Neural cell (in vitro differentiated cells): ENCODE data around the gene FUT1. TPM values are rescaled to one million over a fixed set of nuclear protein-coding genes. Genes with fewer than 3 reads are reported as not detected.

Experiments used
- H2AFZ ChIP-seq: fragments of 200-600, 300-800 bp; sonication (generic), shearing (Covaris generic); 2 replicates; pipeline ENCODE4 v1.6.0; 2014; ENCODE audit warnings: low read depth, mild to moderate bottlenecking, antibody characterized with exemption, low read length, moderate library complexity
- H3F3A ChIP-seq: fragments of 200-600 bp; shearing (Covaris generic); 2 replicates; pipeline ENCODE4 v1.6.1; 2016; ENCODE audit warnings: mild to moderate bottlenecking, moderate library complexity, mixed read lengths, antibody characterized with exemption, low read length; ENCODE audit not compliant: insufficient read depth, poor library complexity, severe bottlenecking
- H3K27ac ChIP-seq: fragments of 200-600, 300-800 bp; sonication (generic), shearing (Covaris generic); 2 replicates; pipeline ENCODE4 v1.5.1; 2014; ENCODE audit warnings: mild to moderate bottlenecking, low read length, moderate library complexity
- H3K27me3 ChIP-seq: fragments of 300-800, 200-600 bp; sonication (generic), shearing (Covaris generic); 2 replicates; pipeline ENCODE4 v1.6.0; 2014; ENCODE audit warnings: mild to moderate bottlenecking, low read depth, low read length, moderate library complexity; ENCODE audit not compliant: insufficient read depth
- H3K36me3 ChIP-seq: fragments of 300-800, 200-600 bp; sonication (generic), shearing (Covaris generic); 2 replicates; pipeline ENCODE4 v1.5.1; 2014; ENCODE audit warnings: mild to moderate bottlenecking, antibody characterized with exemption, low read length, moderate library complexity; ENCODE audit not compliant: insufficient read depth
- H3K4me2 ChIP-seq: fragments of 300-800, 200-600 bp; sonication (generic), shearing (Covaris generic); 2 replicates; pipeline ENCODE4 v1.6.0; 2014; ENCODE audit warnings: mild to moderate bottlenecking, low read length
- H3K4me3 ChIP-seq: fragments of 300-800, 200-600 bp; sonication (generic), shearing (Covaris generic); 2 replicates; pipeline ENCODE4 v1.5.1; 2014; ENCODE audit warnings: mild to moderate bottlenecking, low read length, moderate library complexity
- H3K79me2 ChIP-seq: fragments of 200-600 bp; shearing (Covaris generic); replicated peaks from 2 replicates; pipeline ENCODE4 v1.6.0; 2014; ENCODE audit warnings: mild to moderate bottlenecking, low read length, moderate library complexity; ENCODE audit not compliant: insufficient read depth
- H3K9ac ChIP-seq: fragments of 300-800, 200-600 bp; sonication (generic), shearing (Covaris generic); 2 replicates; pipeline ENCODE4 v1.6.1; 2016; ENCODE audit warnings: mild to moderate bottlenecking, low read length, mixed read lengths
- H3K9me2 ChIP-seq: fragments of 200-600 bp; shearing (Covaris generic); 2 replicates; pipeline ENCODE4 v1.6.1; 2016; ENCODE audit warnings: mild to moderate bottlenecking, low read length, mixed read lengths; ENCODE audit not compliant: insufficient read depth
- H3K9me3 ChIP-seq: fragments of 200-600, 300-800 bp; sonication (generic), shearing (Covaris generic); 2 replicates; pipeline ENCODE4 v1.6.1; 2016; ENCODE audit warnings: mild to moderate bottlenecking, mixed run types, low read length, moderate library complexity, mixed read lengths
- H4K20me1 ChIP-seq: fragments of 200-600 bp; shearing (Covaris generic); 2 replicates; pipeline ENCODE4 v1.6.1; 2016; ENCODE audit warnings: mild to moderate bottlenecking, mixed run types; ENCODE audit not compliant: insufficient read depth
- EP300 ChIP-seq: fragments of 450-650 bp; conservative IDR thresholded peaks from 2 replicates; pipeline ENCODE4 v1.6.1; 2014; ENCODE audit warnings: antibody characterized with exemption, mild to moderate bottlenecking, moderate library complexity; ENCODE audit not compliant: poor library complexity, severe bottlenecking
- EZH2 ChIP-seq: fragments of 200-600, 300-800 bp; shearing (Covaris generic), sonication (generic); IDR thresholded peaks from 2 replicates; pipeline ENCODE4 v1.6.1; 2014; ENCODE audit warnings: antibody characterized with exemption, low read length, borderline replicate concordance, mild to moderate bottlenecking; ENCODE audit not compliant: insufficient read depth, poor library complexity, severe bottlenecking
- MXI1 ChIP-seq: fragments of 450-650 bp; conservative IDR thresholded peaks from 2 replicates; pipeline ENCODE4 v1.6.1; 2014; ENCODE audit warnings: antibody characterized with exemption, mild to moderate bottlenecking; ENCODE audit not compliant: poor library complexity, severe bottlenecking
- POLR2AphosphoS5 ChIP-seq: IDR thresholded peaks from 2 replicates; pipeline ENCODE4 v1.6.1; 2012
- RAD21 ChIP-seq: fragments of 450-650 bp; conservative IDR thresholded peaks from 2 replicates; pipeline ENCODE4 v1.6.1; 2014; ENCODE audit warnings: antibody characterized with exemption, mild to moderate bottlenecking, moderate library complexity
- SMC3 ChIP-seq: fragments of 450-650 bp; conservative IDR thresholded peaks from 2 replicates; pipeline ENCODE4 v1.6.1; 2014; ENCODE audit warnings: antibody characterized with exemption, mild to moderate bottlenecking, moderate library complexity; ENCODE audit not compliant: poor library complexity
- TAF1 ChIP-seq: IDR thresholded peaks from 2 replicates; pipeline ENCODE4 v1.6.1; 2012; ENCODE audit warnings: low read depth
- polyA plus RNA-seq: library from polyadenylated mRNA; depleted of rRNA; stranded (reverse); fragments of >200 nt; gene quantifications from 2 replicates; pipeline ENCODE4 v1.2.3, GENCODE V29; 2014
- small RNA-seq, 3 experiments: library from RNA; depleted of rRNA; stranded (forward); fragments of <200 nt; gene quantifications; one replicate each; pipeline ENCODE3, GENCODE V24; 2012
- TF ChIP-seq, protein P1 (sequence below): fragments of 450-650 bp; IDR thresholded peaks from 2 replicates; pipeline ENCODE4 v1.5.1; 2014; ENCODE audit warnings: antibody characterized with exemption, mild to moderate bottlenecking, moderate library complexity; ENCODE audit not compliant: poor library complexity, severe bottlenecking
- TF ChIP-seq, protein P2 (sequence below): IDR thresholded peaks from 2 replicates; pipeline ENCODE4 v1.6.1; 2012; ENCODE audit warnings: borderline replicate concordance

FUT1 gene
- polyA plus RNA-seq, 1 donor from 2014 or later, result 0.15 TPM

DNA sequence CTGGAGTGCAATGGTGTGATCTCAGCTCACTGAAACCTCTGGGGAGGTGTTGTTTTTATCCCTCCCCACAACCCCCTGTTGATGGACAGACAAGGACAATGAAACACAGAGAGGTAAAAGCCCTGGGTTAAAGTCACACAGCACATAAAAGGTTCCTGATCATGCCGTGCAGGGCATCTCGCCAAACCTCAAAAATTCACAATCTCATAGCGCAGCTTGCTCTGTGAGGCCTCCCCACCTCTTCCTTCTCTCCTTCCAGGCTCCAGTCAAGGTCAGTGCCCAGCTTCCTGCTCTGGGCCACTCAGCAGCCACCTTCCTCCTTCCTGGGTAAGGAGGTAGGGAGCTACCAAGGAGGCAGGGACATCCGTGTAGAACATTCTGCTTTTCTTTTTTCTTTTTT lies 54.4 kb downstream of the FUT1 start:
- Histone ChIP-seq H3K4me3 (no peak overlapping the region), H3K9me2 (no peaks in the 10 kb centered on the region), H3K9me3 (no peaks in the 10 kb centered on the region), H3K36me3 (no peaks in the 10 kb centered on the region), H4K20me1 (no peaks in the 10 kb centered on the region), H3K79me2 (no peaks in the 10 kb centered on the region), H2AFZ (no peak overlapping the region), H3K4me2 (no peak overlapping the region), H3K27ac (no peak overlapping the region), H3K9ac (no peak overlapping the region), H3K27me3 (peaks cover 17% of the 10 kb centered on the region), H3F3A (no peaks in the 10 kb centered on the region)
- TF ChIP-seq, protein P1, sequence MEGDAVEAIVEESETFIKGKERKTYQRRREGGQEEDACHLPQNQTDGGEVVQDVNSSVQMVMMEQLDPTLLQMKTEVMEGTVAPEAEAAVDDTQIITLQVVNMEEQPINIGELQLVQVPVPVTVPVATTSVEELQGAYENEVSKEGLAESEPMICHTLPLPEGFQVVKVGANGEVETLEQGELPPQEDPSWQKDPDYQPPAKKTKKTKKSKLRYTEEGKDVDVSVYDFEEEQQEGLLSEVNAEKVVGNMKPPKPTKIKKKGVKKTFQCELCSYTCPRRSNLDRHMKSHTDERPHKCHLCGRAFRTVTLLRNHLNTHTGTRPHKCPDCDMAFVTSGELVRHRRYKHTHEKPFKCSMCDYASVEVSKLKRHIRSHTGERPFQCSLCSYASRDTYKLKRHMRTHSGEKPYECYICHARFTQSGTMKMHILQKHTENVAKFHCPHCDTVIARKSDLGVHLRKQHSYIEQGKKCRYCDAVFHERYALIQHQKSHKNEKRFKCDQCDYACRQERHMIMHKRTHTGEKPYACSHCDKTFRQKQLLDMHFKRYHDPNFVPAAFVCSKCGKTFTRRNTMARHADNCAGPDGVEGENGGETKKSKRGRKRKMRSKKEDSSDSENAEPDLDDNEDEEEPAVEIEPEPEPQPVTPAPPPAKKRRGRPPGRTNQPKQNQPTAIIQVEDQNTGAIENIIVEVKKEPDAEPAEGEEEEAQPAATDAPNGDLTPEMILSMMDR, result no peak
- no peak for TF ChIP-seq MXI1
- TF ChIP-seq EP300, result no peak
- TF ChIP-seq, protein P2, sequence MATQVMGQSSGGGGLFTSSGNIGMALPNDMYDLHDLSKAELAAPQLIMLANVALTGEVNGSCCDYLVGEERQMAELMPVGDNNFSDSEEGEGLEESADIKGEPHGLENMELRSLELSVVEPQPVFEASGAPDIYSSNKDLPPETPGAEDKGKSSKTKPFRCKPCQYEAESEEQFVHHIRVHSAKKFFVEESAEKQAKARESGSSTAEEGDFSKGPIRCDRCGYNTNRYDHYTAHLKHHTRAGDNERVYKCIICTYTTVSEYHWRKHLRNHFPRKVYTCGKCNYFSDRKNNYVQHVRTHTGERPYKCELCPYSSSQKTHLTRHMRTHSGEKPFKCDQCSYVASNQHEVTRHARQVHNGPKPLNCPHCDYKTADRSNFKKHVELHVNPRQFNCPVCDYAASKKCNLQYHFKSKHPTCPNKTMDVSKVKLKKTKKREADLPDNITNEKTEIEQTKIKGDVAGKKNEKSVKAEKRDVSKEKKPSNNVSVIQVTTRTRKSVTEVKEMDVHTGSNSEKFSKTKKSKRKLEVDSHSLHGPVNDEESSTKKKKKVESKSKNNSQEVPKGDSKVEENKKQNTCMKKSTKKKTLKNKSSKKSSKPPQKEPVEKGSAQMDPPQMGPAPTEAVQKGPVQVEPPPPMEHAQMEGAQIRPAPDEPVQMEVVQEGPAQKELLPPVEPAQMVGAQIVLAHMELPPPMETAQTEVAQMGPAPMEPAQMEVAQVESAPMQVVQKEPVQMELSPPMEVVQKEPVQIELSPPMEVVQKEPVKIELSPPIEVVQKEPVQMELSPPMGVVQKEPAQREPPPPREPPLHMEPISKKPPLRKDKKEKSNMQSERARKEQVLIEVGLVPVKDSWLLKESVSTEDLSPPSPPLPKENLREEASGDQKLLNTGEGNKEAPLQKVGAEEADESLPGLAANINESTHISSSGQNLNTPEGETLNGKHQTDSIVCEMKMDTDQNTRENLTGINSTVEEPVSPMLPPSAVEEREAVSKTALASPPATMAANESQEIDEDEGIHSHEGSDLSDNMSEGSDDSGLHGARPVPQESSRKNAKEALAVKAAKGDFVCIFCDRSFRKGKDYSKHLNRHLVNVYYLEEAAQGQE, result no peak
- no peak for TF ChIP-seq TAF1
- no peak for TF ChIP-seq SMC3
- TF ChIP-seq EZH2, result no peak
- TF ChIP-seq POLR2AphosphoS5, result no peak
- no peak for TF ChIP-seq RAD21

Small RNAs within 50 kb of the gene (small RNA-seq; reads per million reads assigned to genes)
- gene RNU6-317P, result 0 reads per million in 3 experiments

Other genes starting within 250 kb of the FUT1 start
- gene LMTK3, start 240.8 kb downstream of the FUT1 start, polyA plus RNA-seq, result 8.1 and 17.1 TPM in 2 replicates
- gene SULT2B1, start 200.5 kb downstream of the FUT1 start, polyA plus RNA-seq, result not detected in 2 replicates
- gene SPACA4, start 145.9 kb downstream of the FUT1 start, polyA plus RNA-seq, result not detected in 2 replicates
- gene FAM83E, start 137.6 kb downstream of the FUT1 start, polyA plus RNA-seq, result 0.73 and 1.2 TPM in 2 replicates
- 2,102 and 2,180 TPM in 2 replicates for gene RPL18, start 133.5 kb downstream of the FUT1 start, polyA plus RNA-seq
- 22.6 and 32.6 TPM in 2 replicates for gene SPHK2, start 133.1 kb downstream of the FUT1 start, polyA plus RNA-seq
- gene DBP, start 115.3 kb downstream of the FUT1 start, polyA plus RNA-seq, result 1.0 and 3.6 TPM in 2 replicates
- 105 and 108 TPM in 2 replicates for gene CA11, start 106.5 kb downstream of the FUT1 start, polyA plus RNA-seq
- gene NTN5, start 79.6 kb downstream of the FUT1 start, polyA plus RNA-seq, result 1.0 TPM in 1 of 2 replicates, not detected in the other
- not detected in 2 replicates for gene FUT2, start 56.7 kb downstream of the FUT1 start, polyA plus RNA-seq
- 0.36 and 0.96 TPM in 2 replicates for gene MAMSTR, start 32.9 kb downstream of the FUT1 start, polyA plus RNA-seq
- 0.26 TPM in 1 of 2 replicates, not detected in the other for gene RASIP1, start 12.0 kb downstream of the FUT1 start, polyA plus RNA-seq
- gene IZUMO1, start 5.7 kb downstream of the FUT1 start, polyA plus RNA-seq, result not detected in 2 replicates
- gene FGF21, start 2.9 kb upstream of the FUT1 start, polyA plus RNA-seq, result not detected in 2 replicates
- gene BCAT2, start 58.4 kb upstream of the FUT1 start, polyA plus RNA-seq, result 19.5 and 28.5 TPM in 2 replicates
- 0.40 and 0.44 TPM in 2 replicates for gene HSD17B14, start 83.8 kb upstream of the FUT1 start, polyA plus RNA-seq
- gene PLEKHA4, start 116.0 kb upstream of the FUT1 start, polyA plus RNA-seq, result not detected in 2 replicates
- gene PPP1R15A, start 119.8 kb upstream of the FUT1 start, polyA plus RNA-seq, result 73.3 and 73.6 TPM in 2 replicates
- gene TULP2, start 146.1 kb upstream of the FUT1 start, polyA plus RNA-seq, result not detected in 2 replicates
- gene NUCB1, start 147.7 kb upstream of the FUT1 start, polyA plus RNA-seq, result 80.0 and 83.7 TPM in 2 replicates
- gene DHDH, start 181.1 kb upstream of the FUT1 start, polyA plus RNA-seq, result 1.4 and 4.8 TPM in 2 replicates
- gene BAX, start 202.2 kb upstream of the FUT1 start, polyA plus RNA-seq, result 71.9 and 90.3 TPM in 2 replicates
- gene FTL, start 212.7 kb upstream of the FUT1 start, polyA plus RNA-seq, result 886 and 909 TPM in 2 replicates
- gene GYS1, start 240.7 kb upstream of the FUT1 start, polyA plus RNA-seq, result 12.9 and 25.7 TPM in 2 replicates
- 172 and 184 TPM in 2 replicates for gene RUVBL2, start 241.2 kb upstream of the FUT1 start, polyA plus RNA-seq